ENCODE measurements around the gene CELF4. TPM values are rescaled to one million over a fixed set of nuclear protein-coding genes. Genes with fewer than 3 reads are reported as not detected.

Gene CELF4
- total RNA-seq, 3 donors from 2014 or later = 1.0 TPM; not detected in 2

DNA sequence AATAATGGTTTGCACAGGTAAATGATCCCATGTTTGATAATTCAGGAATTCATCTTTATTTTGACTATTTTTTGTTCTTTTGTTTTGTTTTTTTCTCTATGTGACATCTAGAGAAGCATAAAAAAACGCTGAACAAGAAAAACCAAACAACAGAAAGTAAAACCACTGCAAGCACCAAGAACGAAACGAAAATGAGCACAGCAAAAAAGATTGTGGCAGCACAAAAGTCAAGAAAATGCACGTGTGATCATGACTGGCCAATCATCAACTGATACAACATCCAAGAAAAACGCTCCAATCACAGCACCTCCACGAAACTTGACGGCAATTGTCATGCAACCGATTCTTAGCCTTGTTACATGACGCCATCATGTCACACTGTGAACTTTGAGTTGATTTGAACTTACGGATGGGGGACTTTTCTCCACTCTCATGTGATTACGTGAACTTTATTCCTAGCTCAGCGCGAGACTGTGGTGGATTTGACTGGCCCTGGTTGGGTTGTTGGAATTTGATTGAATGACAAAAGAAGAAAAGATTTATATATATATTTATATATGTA is 318.7 kb downstream of the CELF4 start:
- intact Hi-C loops (cut with DNase I; ENCODE audit: low total_unique reads) = loop anchor here (5.0 to 10.0 kb wide), 2 partner anchors 215 to 1628 kb away; no protein-coding TSS in a partner anchor
- Histone ChIP-seq H3K27me3 (no peaks in the 10 kb centered on the region), H3K4me3 (no peak overlapping the region), H3K9me3 (no peaks in the 10 kb centered on the region), H3K27ac (no peak overlapping the region), H3K4me1 (no peaks in the 10 kb centered on the region), H3K36me3 (no peaks in the 10 kb centered on the region)
- TF ChIP-seq POLR2A (IDR thresholded peaks at IDR 0.05) (no peak), POLR2AphosphoS5 (IDR thresholded peaks at IDR 0.05) (no peak), CTCF (IDR thresholded peaks at IDR 0.05) (no peak)
- DNase-seq (ENCODE audit: low spot score in 2 of 2) = no peak

DNA sequence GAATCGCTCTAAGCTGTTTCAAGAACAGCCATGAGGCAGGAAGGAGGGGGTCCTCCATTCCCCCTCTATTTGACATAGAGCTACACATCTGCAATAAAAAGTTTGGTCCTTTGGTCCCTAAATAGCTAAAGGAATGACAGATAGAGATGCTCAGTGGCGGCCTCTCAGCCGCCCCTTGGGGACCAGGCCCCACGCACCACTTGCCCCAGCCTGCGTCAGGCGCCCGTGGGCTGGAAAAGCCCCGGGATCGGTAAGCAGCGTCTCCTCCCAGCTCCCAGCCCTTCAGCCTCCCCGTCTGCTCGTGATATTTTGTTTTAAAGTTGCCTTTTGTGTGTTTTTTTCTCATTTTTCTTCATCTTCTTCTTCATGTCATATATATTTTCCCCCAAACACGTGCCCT is 321.0 kb downstream of the CELF4 start:
- H3K27me3 ChIP-seq = no peaks in the 10 kb centered on the region

DNA sequence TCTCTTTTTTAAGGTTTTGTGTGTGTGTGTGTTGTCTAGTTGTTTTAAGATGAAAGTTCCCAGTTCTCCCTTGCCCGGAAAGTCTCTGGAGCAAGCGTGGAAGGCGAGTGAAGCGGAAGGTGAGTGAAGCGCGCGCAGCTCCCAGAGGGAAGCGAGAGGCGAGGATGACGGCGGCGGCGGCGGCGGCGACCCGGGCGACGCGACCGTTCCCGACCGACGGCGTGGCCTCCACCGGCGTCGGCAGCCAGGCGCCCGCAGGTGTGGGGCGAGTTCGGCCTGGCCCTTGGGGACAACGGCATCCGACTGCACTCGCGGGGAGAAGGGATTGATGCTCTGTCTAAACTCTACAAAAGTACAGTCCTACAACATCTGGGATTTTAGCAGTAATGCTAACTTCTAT is 321.9 kb downstream of the CELF4 start:
- no peaks in the 10 kb centered on the region for H3K36me3 ChIP-seq
- no peaks in the 10 kb centered on the region for H3K9me3 ChIP-seq
- H3K4me3 ChIP-seq = no peak overlapping the region
- intact Hi-C loops (cut with DNase I; ENCODE audit: low total_unique reads) = loop anchor here (10.0 kb wide), 1 partner anchor 1631 kb away; no protein-coding TSS in a partner anchor
- no peaks in the 10 kb centered on the region for H3K4me1 ChIP-seq
- no peak overlapping the region for H3K27ac ChIP-seq
- H3K27me3 ChIP-seq = no peaks in the 10 kb centered on the region
- TF ChIP-seq POLR2AphosphoS5 (IDR thresholded peaks at IDR 0.05) (no peak), POLR2A (IDR thresholded peaks at IDR 0.05) (no peak), CTCF (IDR thresholded peaks at IDR 0.05) (no peak)
- no peak for DNase-seq (ENCODE audit: low spot score in 2 of 2)

More for the DNA sequence above, 321.0 kb downstream of the CELF4 start:
- no peak overlapping the region for H3K27ac ChIP-seq
- TF ChIP-seq POLR2A (IDR thresholded peaks at IDR 0.05) = no peak
- TF ChIP-seq POLR2AphosphoS5 (IDR thresholded peaks at IDR 0.05) = no peak
- no peak for TF ChIP-seq CTCF (IDR thresholded peaks at IDR 0.05)
- no peak overlapping the region for H3K4me3 ChIP-seq
- H3K9me3 ChIP-seq = no peaks in the 10 kb centered on the region
- DNase-seq (ENCODE audit: low spot score in 2 of 2) = no peak
- H3K4me1 ChIP-seq = no peaks in the 10 kb centered on the region
- no peaks in the 10 kb centered on the region for H3K36me3 ChIP-seq
- intact Hi-C loops (cut with DNase I; ENCODE audit: low total_unique reads) = loop anchor here (5.0 to 10.0 kb wide), 2 partner anchors 218 to 1630 kb away; no protein-coding TSS in a partner anchor

DNA sequence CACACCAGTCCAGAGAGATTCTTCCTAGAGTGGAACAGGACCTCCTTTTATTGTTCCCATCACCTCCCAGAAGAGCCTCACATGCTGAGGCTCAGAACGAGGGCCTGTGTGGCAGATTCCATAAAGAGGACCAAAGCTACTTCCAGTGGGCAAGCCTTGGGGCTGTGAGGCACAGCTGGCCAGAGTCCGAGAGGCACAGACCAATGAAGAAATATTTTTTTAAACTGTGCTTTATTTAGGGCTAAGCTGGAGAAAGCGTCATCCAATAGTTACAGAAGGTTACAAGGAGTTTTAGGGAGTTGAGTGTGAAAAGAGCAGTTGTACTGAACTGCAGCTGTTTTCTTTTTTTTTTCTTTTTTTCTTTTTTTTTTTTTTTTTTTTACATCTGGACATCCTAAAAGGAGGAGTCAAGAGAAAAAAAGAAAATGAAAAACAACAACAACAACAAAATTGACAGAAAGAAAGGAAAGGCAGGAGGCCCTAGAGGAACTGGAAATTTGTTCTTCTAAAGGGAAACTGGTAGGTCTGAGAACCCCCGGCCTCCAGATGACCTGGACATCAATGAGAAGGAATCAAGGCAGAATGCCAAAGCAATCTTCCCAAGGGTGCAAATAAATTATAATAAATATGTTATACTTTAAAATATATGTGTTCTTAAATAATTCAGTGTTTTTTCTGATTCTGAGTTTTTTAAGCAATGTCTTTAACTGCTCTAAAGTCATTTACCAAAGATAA is 322.6 kb downstream of the CELF4 start:
- no peaks in the 10 kb centered on the region for H3K27me3 ChIP-seq
- DNase-seq (ENCODE audit: low spot score in 2 of 2) = no peak

GRCh38 chr18:37242091-37242490 is 323.5 kb downstream of the CELF4 start:
- Histone ChIP-seq H3K4me1 (no peaks in the 10 kb centered on the region), H3K27me3 (no peaks in the 10 kb centered on the region), H3K4me3 (no peak overlapping the region), H3K27ac (no peak overlapping the region), H3K9me3 (no peaks in the 10 kb centered on the region), H3K36me3 (no peaks in the 10 kb centered on the region)
- DNase-seq (ENCODE audit: low spot score in 2 of 2) = no peak
- intact Hi-C loops (cut with DNase I; ENCODE audit: low total_unique reads) = loop anchor here (10.0 kb wide), 1 partner anchor 1633 kb away; no protein-coding TSS in a partner anchor
- TF ChIP-seq POLR2A (IDR thresholded peaks at IDR 0.05) (no peak), POLR2AphosphoS5 (IDR thresholded peaks at IDR 0.05) (no peak), CTCF (IDR thresholded peaks at IDR 0.05) (no peak)

More for the DNA sequence above, 322.6 kb downstream of the CELF4 start:
- H3K4me3 ChIP-seq = no peak overlapping the region
- H3K36me3 ChIP-seq = no peaks in the 10 kb centered on the region
- no peak for TF ChIP-seq POLR2AphosphoS5 (IDR thresholded peaks at IDR 0.05)
- H3K9me3 ChIP-seq = no peaks in the 10 kb centered on the region
- H3K4me1 ChIP-seq = no peaks in the 10 kb centered on the region
- no peak overlapping the region for H3K27ac ChIP-seq
- intact Hi-C loops (cut with DNase I; ENCODE audit: low total_unique reads) = loop anchor here (10.0 kb wide), 1 partner anchor 1632 kb away; no protein-coding TSS in a partner anchor

Data from breast epithelium (tissue), 4 donors.